Erythroblast (primary cell): ENCODE data around the gene DAB2.

Experiments used
- GATA1 ChIP-seq: IDR thresholded peaks from 2 replicates; pipeline ENCODE4 v1.6.1; 2011; ENCODE audit warnings: low read depth, mild to moderate bottlenecking, control low read depth, low read length, moderate library complexity
- POLR2A ChIP-seq: IDR thresholded peaks from 2 replicates; pipeline ENCODE4 v1.6.1; 2011; ENCODE audit warnings: mild to moderate bottlenecking, low read length

- TF ChIP-seq POLR2A (no peak), GATA1 (no peak)
Observed at GRCh38 chr5:39411061-39411460, 13.7 kb downstream of the DAB2 start.
